Suppressor macrophage (primary cell): ENCODE data around the gene BORCS5.
"Not testable (repeated sequence)": the region's sequence is repeated elsewhere in the genome, so short reads cannot be mapped to it uniquely, and the experiment has no call there.

Experiments used
- DNase-seq, 4 experiments: peaks; one replicate each; pipeline ENCODE4 v3.0.0-alpha.2; 2020 to 2022

BORCS5 gene

DNA sequence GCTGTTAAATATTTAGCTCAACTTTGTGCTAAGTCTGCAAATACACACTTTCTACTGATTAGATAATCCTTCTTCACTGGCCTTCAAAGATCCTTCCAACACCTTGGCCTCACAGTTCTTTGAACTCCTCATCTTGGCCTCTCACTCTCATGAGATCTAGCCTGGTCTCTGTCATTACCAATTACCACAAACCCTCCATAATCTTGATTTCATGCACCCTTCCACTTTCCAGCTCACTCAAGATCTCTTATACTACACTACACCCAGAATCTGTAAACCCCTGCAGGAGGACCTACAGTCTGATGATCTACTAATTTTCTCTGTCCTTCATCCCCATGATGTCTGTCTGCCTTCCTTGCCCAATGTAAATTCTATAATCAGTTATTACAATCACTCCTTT is 134.7 kb downstream of the BORCS5 start:
- DNase-seq: no peak

DNA sequence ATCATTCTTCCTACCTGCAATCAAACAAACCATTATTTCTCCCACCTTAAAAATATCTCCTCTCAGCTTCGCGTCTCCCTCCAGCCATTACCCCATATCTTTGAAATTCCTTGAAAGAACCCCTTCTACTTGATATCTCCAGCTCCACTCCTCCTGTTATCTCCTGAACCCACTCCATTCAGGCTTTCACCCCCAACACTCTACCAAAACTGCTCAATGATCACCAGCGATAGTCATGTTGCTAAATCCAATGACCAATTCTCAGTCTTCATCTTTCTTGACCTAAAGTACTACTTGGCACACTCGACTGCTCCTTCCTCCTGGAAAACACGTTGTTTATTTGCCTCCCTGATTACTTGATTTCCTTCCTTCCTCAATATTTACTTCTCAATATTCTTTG is 135.7 kb downstream of the BORCS5 start:
- DNase-seq: no peak

DNA sequence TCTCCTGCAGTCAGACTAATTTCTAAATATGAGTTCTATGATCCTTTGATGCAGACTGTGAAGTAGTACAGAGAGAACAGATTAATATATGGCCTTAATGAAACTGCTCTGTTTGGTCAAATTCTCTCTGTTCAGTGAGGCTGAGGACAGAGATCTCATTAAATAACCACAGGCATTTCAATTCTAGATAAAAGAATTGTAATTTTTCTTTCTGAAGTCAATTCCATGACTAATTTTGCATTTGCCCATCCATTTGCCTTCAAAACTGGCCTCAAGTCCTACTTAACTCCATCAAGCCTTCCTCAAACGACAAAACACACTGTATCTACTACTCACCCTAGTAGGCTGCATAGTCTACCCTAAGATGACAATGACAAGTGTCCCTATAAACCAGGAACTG is 138.7 kb downstream of the BORCS5 start:
- DNase-seq: no peak

DNA sequence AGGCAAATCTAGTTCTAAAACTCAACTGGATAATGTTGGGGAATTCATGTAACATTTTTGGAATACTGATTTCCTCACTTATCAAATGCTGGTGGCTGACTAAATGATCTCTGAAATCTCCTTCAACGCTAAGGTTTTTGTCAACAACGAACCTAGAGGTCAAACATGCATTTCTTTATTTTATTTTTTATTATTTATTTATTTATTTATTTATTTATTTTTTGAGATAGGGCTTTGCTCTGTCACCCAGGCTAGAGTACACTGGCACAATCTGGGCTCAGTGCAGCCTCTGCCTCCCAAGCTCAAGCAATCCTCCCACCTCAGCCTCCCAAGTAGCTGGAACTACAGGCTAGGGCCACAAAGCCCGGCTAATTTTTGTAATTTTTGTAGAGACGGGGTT is 141.3 kb downstream of the BORCS5 start:
- DNase-seq: no peak

DNA sequence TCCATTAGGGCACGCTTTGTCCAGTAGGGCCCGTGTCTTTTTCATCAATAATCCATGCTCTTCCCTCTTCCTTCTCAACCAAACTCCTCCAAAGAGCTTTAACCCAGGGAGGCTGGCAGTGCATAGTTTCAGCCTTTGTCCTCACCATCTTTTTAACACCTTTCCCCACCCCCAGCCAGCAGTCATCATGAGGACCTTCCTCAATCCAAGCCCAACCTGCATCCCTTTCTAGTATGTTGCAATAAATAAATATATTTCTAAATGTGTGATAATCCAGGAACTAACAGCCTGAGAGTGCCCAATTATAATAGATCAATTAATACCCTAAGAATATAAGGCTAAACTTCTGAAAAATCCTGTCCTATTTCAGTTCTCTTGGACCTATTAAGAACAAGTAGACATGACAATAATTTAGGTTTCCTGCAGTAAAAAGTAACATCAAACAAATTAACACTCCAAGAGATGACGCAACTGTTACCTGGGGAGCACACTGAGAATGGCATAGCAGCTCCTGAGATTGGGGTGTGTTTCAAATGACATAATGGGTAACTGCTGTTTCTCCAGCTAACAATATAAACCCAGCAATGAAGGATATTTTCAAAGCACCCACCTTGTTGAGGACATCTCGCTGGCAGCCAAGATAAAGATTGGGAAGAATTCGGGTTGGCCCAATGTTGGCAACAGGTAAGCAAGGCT is 143.2 kb downstream of the BORCS5 start:
- no peak for DNase-seq

DNA sequence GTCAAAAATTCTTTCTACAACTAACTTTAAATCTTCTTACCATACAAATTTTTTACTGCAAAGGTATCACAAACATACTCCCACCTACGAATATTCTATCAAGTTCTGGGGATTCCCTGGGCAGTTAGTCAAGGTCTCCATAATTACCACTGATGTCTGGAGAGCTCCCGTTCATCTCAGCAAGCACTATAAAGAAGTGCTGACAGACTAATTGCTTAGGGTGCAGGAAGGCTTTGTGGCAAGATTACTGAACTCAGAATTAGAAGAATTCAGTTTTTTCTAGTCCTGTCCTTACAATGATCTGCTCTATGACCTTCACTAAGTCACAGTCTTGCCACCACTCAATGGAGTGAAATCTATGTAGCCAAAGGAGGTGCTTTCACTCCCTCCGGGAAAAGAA is 144.2 kb downstream of the BORCS5 start:
- DNase-seq: no peak

DNA sequence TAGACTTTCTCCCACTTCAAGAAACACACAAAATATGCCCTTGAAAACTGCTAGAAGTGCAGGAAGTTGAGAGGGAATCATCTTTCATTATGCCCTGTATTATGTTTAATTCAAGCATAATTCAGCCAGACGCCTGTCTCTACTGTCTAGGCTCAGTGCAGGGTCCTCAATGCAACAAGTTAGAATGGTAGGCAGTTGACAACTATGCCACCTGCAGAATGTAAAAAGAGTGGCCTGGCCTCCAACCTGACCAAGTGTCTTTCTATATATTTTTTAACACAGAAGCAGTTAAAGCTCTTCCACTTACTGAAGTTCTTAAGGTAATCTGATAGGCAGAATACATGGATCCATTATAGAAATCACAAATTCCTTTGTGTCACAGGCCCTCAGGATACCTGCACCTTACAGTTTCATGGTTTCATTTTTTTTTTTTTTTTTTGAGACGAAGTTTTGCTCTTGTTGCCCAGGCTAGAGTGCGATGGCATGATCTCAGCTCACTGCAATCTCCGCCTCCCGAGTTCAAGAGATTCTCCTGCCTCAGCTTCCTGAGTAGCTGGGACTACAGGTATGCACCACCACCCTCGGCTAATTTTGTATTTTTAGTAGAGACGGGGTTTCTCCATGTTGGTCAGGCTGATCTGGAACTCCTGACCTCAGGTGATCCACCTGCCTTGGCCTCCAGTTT is 145.4 kb downstream of the BORCS5 start:
- not testable (repeated sequence) for DNase-seq

DNA sequence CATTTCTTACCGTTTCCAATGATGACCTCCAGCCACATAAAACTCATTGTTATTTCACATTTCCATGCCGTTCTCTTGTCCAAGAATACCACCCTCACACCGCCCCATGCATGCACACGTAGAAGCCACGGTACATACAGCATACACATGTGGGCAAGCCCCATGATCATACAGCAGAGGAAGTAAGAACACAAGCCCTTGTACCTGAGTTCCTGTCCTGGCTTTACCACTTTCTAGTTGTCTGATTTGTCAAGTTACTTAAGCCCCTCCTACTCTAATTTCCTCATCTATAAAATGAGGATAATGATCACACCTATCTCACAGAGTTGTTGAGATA is 145.9 kb downstream of the BORCS5 start:
- DNase-seq: no peak

DNA sequence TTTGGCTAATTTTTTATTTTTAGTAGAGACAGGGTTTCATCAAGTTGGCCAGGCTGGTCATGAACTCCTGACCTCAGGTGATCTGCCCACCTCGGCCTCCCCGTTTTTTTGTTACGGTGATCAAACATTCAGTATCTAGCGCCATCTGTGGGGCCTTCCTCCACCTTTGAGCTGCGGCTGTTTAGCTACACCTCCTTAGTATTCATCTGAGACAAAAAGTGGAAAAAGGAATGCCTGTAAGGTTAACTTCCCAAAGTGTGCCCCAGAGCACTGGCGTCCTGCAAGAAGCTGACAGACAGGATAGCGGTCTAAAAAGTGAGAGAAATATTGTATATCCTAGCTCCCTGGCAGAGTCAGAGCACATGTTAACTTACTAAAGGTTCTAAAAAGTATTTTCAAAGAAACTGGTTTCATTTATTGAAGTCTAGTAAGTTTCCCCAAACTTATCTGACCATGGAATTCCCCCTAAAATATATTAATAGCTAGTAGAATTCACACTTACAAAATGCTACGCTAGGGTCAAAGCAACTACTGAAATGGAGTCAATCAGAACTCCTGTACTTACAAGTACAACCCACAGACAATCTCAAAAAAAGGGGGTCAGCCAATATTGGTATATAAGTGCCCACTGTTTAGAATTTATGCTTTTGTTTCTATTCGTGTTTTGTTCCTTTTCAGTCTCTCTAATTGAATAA is 146.7 kb downstream of the BORCS5 start:
- no peak for DNase-seq

DNA sequence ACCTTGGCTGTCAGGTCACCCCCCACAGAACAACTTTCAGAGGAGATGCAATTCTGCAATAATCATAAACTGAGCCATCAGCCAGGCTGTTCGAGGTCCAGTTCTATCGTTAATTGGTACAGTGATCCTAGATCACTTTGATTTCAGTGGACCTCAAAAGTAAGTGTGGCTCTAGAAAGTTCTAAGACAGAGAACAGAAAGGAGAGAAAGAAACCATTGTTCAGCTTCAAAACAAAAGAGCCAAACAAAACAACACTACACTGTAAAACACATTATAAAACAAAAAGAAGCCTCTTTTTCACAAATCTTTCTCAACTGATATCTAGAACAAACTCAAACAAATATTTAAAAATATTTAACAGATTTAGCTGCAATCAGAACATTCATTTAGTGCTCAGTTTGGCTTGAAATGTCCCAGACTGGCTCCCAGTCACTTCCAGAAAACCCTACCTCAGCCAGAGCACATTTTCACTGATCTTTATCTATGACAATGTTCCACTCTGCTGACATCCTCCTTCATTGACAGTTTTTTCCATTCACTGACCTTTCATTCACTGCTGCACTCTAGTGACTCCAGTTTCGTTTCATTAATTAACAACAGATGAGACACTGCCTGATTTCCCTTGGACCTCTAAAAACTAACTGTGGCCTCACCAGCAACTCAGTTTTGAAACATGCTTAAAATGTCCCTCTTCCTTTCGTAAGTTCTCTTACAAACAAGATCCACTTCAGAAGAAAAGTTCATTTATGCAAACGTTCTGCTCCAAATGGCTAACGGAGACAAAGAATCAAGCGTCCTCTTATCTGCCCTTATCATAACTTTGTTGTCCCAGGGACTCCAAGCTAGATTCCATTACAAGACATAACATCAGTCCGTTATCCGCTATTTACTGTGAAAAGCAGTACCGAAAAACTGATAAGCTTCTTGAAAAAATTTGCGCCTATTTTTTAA is 148.9 kb downstream of the BORCS5 start:
- no peak for DNase-seq

DNA sequence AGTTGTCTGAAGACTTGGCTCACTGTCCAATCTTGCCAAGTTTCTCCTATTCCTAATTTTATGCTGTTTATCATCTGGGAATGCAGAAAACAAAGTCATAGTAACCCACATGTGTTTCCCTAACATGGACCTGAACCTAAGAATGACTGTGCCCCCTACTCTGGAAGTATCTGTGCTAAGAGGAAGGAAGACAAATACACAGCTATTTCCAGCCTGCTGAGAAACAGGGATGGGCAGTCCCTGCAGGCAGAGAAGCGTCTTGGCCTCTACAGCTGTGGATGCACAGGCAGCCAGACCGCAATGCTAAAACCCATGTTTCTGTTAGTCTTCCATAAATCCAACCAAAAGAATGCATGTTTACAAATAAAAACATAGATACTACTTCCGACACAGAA is 149.6 kb downstream of the BORCS5 start:
- no peak for DNase-seq

DNA sequence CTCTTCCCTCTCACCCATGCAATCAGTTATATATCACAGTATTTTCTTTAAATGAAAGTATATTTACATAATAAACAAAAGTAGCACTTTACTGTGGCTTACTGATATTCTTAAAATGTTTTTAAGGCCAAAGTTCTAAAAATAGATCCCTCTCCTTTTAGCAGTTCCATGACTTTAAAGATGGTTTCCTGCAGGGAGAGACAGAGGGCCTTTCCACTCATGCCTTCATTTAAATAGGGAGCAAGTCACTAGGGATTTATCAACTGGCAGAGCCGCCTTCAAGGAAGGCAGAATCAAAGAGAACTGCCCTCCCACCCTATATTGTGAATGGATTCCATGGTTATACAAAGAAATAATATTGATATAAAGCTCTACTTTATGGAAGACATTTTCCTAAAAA is 150.2 kb downstream of the BORCS5 start:
- DNase-seq: no peak

DNA sequence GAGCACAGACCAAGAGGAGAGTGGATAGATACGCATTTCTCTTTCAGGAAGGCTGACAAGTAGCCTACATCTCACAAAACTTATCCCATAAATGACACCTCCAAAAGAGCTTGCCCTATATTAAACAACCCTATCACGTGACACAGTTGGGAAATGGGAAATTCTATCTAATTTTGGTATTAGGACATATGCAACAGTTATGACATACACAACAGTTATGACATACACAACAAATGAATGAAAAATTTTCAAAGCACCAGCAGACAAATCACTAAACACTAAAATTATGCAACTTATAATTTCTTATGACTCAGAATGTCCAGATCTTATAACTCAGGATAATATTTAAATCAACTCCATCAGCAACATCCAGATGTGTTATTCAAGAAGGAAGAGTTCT is 151.7 kb downstream of the BORCS5 start:
- DNase-seq: peak in 3 of 4 experiments; percentile 44 to 66 (median 59)

DNA sequence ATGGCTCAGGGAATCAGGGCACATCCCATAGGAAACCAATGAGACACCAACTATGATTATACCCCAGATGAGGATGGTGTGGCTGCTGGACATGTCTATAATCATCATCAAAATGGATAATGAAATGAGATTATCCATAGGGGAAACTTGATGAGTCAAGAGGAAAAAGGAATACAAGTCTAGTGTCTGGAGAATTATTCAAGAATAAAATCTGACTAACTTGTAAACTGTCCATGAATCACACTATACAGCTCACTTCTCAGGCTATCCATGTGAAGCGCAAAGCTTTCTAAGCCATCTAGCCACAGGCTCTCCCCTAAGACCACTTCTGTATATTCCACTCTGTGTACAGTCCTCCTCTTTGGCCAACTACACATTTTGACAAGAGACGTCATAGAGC is 153.3 kb downstream of the BORCS5 start:
- no peak for DNase-seq

DNA sequence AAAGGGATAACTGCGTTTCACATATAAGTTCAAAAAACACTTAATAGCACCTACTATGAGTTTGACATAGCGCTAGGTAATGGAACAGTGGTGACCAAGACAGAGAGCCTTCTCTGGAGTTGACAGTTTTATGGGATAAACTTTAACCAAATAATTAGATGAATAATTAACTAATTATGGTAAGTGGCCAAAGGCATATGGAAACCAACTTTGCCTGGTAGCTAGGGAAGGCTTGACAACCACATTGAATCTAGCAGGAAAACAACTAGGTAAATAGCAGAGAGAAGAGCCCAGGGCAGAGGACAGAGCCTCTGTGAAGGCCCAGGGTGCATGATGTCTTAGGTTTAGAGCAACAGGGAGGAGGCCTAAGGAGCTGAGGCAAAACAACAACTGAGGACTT is 153.7 kb downstream of the BORCS5 start:
- no peak for DNase-seq

DNA sequence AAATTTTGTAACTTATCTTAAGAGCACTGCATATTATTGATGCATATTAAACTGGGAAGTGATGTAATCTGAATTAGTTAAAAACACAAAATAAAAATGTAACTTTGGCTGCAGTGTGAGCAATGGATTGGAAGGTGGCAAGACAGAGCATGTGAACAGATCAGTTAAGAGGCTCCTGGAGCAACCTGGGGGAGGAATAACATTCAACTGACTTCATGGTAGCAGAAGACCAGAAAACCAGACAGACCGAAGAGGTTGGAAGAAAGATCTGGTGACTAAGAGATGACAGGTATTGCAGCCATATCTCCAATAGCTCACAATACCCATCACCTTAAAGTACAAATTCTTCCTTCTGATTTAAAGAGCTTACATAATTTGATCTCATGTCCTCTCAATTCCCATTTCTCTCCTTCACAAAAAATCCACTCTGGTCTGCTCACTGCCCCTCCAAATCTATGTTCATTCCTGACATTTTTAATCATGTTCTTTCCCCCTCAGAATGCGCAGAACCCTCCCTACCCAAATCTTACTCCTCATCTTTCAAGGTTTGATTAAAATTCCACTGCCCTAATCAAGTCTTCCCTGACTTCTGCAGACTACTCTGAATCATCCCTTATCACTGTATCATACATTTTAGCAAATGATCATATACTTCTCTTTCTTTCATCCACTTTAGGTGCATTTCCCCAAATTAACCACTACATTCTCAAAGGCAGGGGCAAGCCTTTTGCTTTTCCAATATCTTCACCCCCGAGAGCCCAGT is 154.3 kb downstream of the BORCS5 start:
- DNase-seq: no peak

DNA sequence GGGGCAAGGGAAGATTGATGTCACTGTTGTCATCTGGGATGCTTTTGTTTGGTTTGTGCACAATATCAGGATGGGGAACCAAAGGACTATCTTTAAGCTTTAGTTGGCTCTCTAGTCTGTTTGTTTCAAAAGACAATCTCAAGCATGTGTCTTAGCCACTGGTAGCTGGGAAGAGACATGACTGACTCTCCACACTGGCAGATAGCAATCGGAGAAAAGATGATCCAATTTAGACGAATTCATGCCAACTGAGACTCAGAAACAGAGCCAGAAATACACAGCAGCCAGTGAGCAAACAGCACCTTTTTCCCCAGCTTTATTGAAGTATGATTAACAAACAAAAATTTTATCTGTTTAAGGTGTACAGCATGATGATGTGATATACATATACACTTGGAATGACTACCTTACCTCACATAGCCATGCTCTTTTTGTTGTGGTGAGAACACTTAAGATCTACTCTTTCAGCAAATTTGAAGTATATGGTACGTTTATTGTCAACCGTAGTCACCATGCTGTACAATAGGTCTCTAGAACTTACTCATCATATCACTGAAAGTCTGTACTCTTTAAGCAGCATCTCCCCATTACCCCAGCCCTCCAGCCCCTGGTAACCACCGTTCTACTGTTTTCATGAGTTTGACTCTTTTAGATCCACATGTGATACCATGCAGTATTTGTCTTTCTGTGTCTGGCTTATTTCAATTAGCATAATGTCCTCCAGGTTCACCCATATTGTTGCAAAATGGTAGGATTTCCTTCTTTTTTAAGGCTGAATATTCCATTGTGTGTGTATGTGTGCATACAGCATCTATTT is 155.2 kb downstream of the BORCS5 start:
- no peak for DNase-seq

DNA sequence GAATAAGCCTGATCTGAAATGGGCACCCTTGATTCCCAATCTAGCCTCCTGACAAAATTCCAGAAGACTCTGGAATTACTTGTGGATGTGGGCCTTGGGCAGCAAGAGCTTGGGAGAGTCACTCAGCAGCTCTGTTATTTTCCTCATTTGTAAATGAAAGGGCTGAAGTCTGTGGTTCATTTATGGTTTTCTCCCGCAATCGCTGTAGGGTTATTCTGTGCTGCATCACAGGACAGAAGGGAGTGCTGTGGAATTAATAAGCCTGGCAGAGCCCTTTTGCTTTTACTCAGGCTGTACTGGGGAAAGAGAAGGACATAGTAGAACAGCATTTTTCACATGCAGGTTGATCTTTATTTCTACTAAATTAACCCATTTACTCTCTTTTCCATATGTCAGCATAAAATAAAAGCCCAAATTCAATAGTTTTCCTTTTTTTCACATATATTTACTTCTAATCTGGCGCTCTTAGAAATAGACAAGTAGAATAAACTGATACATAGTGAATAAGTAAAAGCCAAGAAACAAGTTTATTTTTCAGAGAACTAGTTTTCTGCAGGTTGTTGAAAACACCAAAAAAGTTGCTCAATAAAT is 156.6 kb downstream of the BORCS5 start:
- no peak for DNase-seq

DNA sequence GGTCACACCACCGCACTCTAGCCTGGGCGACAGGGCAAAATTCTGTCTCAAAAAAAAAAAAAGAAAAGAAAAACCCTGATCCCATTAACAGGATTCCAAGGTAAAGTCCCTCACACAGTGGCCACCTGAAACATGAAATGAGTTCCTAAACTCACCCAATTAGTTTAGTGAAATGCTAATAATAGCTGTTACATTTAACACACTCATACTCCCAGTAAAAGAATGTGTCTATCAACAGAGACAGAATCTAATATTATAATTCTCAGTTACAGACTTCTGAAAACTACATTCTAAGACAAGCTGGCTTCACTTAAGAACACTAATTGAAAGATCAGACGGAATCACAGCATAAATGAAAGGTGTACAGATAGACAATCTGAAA is 161.6 kb downstream of the BORCS5 start:
- no peak for DNase-seq

DNA sequence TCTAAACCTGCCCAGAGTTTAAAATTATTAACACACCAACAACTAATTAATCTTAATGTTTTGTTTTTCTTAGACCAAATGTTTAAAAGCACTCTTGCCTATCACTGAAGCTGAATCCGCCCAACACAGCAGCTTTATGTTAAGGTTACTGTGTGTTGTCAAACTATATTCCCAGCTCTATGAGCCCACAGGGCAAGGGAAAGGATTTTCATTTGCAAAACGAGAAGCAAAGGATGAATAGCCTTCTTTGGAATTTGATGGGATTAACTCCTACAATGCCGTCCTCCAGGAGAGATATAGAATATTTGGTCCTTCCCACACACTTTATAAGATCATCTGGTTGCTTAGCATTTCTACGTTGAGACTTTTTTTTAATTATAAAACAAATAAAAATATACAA is 162.0 kb downstream of the BORCS5 start:
- DNase-seq: no peak
